Choroid plexus epithelial cell (primary cell): ENCODE data around the gene SH3BP2.

Experiments used
- DNase-seq: peaks from one replicate; pipeline ENCODE4 v3.0.0-alpha.2; 2010; ENCODE audit warnings: low read depth
- H3K4me3 ChIP-seq: 2 replicates; pipeline ENCODE4 v1.5.1; 2011; ENCODE audit warnings: low read depth, mild to moderate bottlenecking, control low read depth, low read length, moderate library complexity
- TF ChIP-seq, protein P1 (sequence below): conservative IDR thresholded peaks from 2 replicates; pipeline ENCODE4 v1.5.1; 2011; ENCODE audit warnings: low read depth, mild to moderate bottlenecking, control low read depth, inconsistent platforms, low read length, moderate library complexity

SH3BP2 gene

GRCh38 chr4:2788532-2789103, 4.3 kb upstream of the SH3BP2 start:
- TF ChIP-seq, protein P1, sequence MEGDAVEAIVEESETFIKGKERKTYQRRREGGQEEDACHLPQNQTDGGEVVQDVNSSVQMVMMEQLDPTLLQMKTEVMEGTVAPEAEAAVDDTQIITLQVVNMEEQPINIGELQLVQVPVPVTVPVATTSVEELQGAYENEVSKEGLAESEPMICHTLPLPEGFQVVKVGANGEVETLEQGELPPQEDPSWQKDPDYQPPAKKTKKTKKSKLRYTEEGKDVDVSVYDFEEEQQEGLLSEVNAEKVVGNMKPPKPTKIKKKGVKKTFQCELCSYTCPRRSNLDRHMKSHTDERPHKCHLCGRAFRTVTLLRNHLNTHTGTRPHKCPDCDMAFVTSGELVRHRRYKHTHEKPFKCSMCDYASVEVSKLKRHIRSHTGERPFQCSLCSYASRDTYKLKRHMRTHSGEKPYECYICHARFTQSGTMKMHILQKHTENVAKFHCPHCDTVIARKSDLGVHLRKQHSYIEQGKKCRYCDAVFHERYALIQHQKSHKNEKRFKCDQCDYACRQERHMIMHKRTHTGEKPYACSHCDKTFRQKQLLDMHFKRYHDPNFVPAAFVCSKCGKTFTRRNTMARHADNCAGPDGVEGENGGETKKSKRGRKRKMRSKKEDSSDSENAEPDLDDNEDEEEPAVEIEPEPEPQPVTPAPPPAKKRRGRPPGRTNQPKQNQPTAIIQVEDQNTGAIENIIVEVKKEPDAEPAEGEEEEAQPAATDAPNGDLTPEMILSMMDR: no peak
- DNase-seq: no peak
- no peak overlapping the region for H3K4me3 ChIP-seq

GRCh38 chr4:2789351-2789750, 3.5 kb upstream of the SH3BP2 start:
- TF ChIP-seq, protein P1: no peak
- no peak overlapping the region for H3K4me3 ChIP-seq
- DNase-seq: no peak

DNA sequence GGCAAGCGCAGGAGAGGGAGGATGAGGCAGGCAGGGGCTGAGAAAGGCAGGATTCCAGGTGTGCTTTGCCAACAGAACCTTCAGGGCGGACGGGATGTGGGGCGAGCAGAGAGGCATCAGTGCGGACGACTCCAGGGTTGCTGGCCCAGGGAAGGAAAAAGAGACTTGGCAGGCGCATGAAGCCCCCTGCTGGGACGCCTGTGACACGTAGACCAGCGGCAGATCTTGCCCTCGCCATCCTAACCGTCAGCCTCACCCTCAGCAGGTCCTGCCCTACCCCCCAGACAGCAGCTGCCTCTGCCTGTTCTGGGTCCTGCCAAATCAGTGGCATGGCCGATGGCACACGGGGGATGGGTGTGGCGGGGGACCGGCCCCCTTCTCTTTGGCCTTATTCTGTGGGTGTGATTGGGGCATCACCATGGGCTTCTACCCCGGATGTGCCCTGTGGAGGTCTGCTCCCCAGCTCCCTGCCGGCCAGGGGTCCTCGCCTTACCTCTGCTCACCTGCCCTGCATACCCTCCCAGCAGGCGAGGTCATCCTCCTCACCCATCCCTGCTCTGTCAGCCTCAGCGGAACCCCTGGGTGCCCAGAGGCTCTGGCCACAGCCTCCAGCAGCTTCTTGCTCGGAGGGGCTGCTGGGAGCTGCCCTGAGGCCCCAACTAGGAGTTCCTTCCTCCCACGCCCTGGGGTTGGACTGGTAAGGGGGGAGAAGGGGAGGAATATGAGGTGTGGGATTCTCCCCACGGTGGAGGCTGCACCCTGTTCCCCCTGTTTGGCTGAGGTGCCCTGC, 2.9 kb upstream of the SH3BP2 start:
- TF ChIP-seq, protein P1: no peak
- H3K4me3 ChIP-seq: no peak overlapping the region
- DNase-seq: no peak

DNA sequence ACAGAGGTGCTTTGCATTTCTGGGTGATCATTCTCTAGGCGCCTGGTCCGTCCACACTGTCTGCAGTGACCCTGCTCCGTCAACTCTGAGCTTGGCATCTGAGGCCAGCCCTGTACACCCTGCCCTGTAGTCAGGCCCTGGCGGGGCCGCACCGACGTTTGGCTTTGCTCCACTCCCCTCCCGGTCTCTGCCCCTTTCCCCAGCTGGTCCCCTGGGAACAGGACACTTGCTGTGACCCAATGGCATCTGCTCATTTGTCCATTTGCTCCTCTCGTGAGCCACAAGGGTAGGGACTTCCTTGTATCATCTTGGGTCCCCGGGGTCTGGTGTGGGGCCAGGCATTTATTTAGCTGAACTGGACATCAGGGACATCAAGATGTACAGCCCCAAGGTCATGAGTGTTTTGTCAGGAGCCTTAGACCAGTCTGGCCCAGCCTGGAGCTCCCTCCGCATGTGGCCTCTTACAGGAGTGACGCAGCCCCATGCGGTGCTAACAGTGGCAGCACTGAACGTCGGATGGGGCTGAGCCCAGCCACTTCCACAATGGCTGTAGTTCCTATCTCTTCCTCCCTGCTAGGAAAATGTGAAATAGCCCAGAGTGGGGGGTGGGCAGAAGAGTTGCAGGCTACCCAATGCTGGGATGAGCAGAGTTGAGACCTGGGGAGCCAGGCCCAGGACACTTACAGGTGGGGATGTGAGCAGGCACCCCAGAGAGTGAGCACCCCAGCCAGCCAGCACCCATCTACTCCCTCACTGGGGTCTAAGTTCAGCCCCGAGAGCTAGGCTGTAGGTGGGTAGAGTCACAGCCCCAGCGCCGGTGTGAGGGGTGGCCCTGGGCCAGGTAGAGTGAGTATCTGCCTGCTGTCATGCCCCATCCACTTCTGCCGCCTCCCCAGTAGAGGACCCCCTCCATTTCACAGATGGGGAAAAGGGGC, 2.0 kb upstream of the SH3BP2 start:
- TF ChIP-seq, protein P1: no peak
- no peak for DNase-seq
- H3K4me3 ChIP-seq: no peak overlapping the region

DNA sequence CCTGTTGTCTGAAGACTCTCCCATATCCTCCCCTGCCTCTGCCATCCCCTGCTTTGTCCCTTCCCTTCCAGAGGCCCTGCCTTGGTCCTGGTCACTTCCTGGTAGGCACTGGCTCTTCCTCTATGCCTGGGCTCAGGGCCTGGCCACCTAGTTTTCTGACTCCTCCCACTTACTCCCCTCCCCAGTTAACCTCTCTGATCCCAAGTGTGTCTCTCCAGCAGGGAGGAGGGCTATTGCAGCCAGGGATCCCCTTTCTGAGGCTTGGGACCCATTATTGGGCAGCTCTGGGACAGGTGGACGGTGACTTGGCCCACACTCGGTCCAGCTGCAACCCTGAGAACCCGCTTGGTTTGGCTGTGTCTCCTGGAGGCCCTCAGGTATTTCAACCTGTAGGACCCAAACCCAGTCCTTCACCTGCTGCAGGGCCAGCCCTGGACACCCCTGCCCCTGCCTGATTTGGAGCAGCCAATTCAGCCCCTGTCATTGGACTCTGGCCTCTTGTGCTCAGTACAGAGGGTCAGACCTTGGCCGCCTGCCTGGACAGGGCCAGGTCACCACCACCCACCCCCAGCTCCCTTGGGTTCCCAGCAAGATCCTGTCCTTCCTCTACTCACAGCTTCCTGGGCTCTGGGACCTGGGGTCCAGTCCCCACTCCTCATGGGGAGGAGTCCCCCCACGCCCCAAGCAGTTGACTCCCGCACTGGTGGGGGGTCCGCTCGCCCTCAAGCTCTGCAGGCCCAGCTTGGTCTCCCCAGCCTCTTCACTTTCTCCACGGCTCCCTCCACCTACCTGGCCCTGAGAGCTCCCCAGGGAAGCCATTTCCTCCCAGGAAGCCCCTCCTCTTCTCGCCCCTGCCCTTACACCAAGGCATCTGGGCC, 1.1 kb upstream of the SH3BP2 start:
- no peak overlapping the region for H3K4me3 ChIP-seq
- no peak for DNase-seq
- TF ChIP-seq, protein P1: no peak

DNA sequence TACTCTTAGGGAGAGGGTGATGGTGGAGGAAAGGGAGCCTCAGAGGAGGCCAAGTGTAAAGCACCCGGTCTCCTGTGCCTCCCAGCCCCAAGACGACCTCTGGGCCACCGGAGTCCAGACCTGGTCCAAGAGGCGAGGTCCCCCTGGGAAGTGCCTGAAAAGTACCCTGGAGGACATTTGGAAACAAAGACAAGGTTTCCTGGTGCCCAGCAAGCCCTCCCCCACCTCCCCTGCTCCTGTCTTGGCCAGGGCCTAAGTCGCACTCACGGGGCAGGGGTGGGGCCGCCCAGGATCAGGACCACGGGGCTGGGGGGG, 532 bp upstream of the SH3BP2 start:
- TF ChIP-seq, protein P1: no peak
- no peak overlapping the region for H3K4me3 ChIP-seq
- DNase-seq: no peak
